ENCODE results near the gene LAMA1.

- TF ChIP-seq CTCF (IDR thresholded peaks at IDR 0.05 in 8 of 11, conservative IDR thresholded peaks at IDR 0.05 in 3 of 11): no peak
- TF ChIP-seq POLR2A (IDR thresholded peaks at IDR 0.05): no peak
- no peak for TF ChIP-seq POLR2AphosphoS5 (IDR thresholded peaks at IDR 0.05)
These were observed 188.1 kb downstream of the LAMA1 start for GRCh38 chr18:6929370-6930102.
